Lower leg skin (tissue), 3 donors: Measurements from ENCODE around the gene SLC6A3.

Experiments used
- CTCF ChIP-seq, 3 donors: fragments of 450-650 bp; IDR thresholded peaks; one replicate each; pipeline ENCODE4 v1.5.1; 2016; ENCODE audit warnings: antibody characterized with exemption in 3 of 3, mild to moderate bottlenecking in 3 of 3, moderate library complexity in 2 of 3
- POLR2A ChIP-seq, 2 donors: fragments of 450-650 bp; IDR thresholded peaks; one replicate each; pipeline ENCODE4 v1.6.1; 2016 to 2017; ENCODE audit warnings: antibody characterized with exemption in 2 of 2, mild to moderate bottlenecking in 1 of 2, moderate library complexity in 1 of 2

DNA sequence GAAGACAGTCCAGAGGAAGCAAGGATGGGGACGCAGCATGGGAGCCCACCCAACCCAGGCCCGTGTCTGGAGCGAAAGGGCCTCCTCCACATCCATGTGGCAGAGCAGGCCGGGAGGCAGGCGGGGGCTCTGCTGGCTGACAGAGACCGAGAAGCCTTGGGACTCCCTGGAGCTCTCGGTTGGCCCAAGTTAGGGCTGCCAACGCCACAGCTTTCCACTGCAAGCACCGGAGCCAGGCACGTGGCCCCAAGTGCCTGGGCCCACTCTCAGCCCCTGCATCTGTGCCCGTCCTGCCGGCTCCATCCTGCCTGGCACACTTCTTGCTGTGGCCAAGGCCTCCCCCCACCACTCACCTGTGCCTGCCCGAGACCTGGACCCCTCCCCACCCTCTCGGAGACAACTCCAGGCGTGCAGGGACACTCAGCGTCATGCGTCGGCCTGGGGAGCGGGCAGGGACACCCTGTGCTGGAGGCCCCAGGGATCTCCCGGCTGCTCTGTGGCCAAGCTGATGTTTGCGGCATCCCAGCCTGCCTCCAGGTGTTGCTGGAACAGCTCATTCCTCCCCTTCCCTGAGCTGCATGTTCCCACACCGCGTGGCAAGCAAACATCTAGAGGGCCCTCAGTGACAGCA lies 31.5 kb downstream of the SLC6A3 start:
- TF ChIP-seq CTCF (IDR thresholded peaks at IDR 0.05): no peak
- no peak for TF ChIP-seq POLR2A (IDR thresholded peaks at IDR 0.05)
